GM21786 (cell line): Measurements from ENCODE around the gene C3orf20.
"Not testable (repeated sequence)": the region's sequence is repeated elsewhere in the genome, so short reads cannot be mapped to it uniquely, and the experiment has no call there.

ENCODE experiments used
- ATAC-seq: cut with Tn5 transposase; IDR thresholded peaks from one replicate; pipeline ENCODE4 v1.9.1; 2021; ENCODE audit not compliant: unreplicated experiment

Gene C3orf20

DNA sequence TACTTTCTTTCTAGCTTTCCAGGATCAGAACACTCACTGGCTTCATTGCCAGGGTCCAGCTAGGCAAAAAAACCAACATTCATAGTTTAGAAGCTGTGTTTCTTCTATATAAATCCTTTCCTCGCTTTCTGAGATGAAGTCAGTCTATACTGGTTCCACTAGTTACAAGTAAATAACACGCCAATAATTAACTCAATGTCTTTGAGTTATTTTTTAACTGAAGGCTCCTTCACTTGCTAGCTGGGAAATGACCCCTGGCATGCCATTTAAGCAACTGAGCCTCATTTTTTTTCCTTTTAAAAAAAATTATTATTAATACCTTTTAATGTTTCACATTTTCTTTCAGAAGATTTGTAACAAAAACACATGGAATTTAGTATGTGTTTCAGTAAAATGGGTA lies 25.5 kb upstream of the C3orf20 start:
- no peak for ATAC-seq

- ATAC-seq: no peak
Observed at GRCh38 chr3:14650193-14650592, 24.7 kb upstream of the C3orf20 start.

- peak; percentile 99 for ATAC-seq
Observed at GRCh38 chr3:14651440-14652251, 23.3 kb upstream of the C3orf20 start, which contains the start of gene CCDC174. CCDC174 (plus strand) TSS chr3:14651762; CDS start chr3:14651837, 75 bp downstream.

DNA sequence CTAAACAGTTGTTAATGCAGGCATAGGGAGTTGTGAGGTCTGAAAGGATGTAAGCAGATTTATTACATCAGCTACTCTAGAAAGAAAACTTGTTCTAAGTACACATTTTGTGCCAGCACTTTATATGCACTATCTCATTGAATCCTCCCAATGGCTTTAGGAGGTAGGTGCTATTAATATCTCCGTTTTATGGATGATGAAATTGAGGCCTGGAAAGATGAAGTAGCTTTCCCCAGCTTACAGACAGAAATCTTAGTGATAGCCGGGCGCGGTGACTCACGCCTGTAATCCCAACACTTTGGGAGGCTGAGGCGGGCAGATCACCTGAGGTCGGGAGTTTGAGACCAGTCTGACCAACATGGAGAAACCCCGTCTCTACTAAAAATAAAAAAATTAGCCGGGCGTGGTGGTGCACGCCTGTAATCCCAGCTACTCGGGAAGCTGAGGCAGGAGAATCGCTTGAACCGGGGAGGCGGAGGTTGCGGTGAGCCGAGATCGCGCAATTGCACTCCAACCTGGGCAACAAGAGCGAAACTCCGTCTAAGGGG lies 22.5 kb upstream of the C3orf20 start:
- not testable (repeated sequence) for ATAC-seq

DNA sequence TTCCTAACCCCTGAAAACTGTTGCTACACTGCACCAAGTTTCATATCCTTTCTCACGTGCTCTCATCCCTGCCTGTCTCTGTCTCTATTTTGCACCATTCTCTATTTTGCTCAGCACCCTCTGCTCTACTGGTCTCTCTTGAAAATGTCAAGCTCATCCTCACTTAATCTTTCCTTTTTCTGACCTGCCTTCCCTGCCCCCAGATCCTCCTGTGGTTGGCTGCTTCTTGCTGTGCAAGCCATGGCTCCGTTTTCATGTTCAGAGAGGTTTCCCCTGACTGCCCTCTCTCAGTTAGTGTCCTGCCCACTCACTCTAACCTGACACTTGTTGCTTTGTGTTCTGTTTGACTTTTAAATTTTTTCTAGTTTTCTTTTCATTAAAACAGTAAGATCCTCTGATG lies 17.4 kb upstream of the C3orf20 start:
- no peak for ATAC-seq

DNA sequence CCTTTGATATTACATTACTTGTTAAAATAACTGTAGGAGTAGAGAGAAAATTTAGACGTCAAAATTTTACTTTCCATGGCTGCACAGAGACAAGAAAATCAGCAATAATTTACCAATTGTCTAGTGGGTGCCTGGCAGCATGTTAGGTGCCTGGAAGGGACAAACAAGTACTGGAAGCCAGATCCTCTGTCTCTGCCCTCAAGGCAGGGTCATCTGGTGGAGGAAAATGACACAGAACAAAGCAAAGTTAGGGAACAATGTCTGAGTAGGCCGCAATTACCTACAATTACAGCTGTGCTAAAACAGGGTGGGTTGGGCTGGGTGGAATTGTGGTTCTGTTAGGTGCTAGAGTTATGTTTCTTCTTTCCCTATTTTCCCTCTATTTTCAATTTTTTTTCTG lies 16.0 kb upstream of the C3orf20 start:
- no peak for ATAC-seq

DNA sequence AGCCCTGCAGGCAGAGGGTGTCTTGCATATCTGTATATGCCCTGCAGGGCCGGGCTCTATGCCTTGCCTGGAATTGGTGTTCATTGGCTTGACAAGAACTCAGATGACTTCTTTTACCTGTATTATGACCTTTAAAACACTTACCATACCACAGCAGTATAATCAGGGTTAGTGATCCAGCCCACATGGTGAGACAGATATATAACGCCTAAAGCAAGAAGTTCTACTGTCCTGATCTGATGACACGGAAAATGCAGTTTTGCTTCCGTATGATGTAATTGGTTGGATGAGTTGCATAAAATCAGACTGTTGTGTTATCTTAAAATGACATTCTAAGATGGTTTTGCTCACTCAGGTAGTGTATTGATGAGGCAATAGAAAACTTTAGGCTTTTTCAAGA lies 14.0 kb upstream of the C3orf20 start:
- no peak for ATAC-seq

DNA sequence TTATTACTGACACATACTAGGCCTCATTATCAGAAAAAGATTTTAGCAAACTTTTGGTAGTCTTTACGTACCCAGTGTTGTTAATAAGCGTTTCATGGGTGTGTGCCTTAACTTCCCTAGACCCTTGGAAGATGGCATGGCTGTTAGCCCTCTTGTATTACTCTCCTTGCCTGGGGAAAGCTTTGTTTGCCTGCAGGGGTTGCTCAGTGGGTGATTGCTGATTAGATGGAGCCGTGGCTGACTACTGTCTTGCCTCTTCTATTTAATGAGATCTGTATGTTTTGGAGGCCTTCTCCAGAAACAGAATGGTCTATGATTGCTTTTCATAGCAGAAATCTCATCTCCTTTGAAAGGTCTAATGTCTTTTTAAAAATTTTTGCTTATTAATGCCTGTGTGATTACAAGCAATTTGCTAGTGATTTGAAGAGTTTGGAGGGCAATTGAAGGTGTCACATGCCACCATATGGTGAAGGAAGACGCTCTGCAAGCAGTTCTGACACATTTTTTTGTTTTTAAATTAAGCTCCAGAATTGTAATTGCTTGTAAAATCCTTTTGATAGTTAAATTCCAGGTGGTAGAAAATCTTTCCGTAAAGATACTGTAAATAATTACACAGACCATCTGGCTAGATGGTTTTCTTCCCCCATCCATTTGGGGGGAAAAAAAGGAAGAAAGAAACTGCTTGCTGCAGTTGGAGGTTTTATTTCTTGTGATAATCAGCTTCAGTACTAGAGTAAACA lies 11.4 kb upstream of the C3orf20 start:
- no peak for ATAC-seq

DNA sequence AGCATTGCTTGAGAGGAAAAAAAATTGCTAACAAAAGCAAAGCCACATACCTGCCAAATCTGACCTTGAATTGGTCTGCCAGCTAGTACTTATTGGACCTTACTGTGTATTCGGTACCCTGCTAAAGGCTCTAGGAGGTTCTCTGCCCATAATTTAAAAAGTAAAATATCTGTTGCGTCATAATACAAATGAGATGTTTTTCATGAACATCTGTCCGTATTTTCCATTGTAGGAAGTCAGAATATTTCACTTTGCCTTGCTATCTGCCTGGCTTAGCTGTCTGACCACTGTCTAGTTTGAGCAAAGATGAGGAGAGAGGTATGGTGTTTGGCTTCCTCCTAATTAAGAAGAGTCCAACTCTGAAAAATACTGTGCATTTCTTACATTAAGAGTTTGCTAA lies 10.8 kb upstream of the C3orf20 start:
- ATAC-seq: no peak

- ATAC-seq: no peak
Observed at GRCh38 chr3:14672588-14672987, 2.4 kb upstream of the C3orf20 start.

- ATAC-seq: no peak
Observed at GRCh38 chr3:14676881-14677280, 1.9 kb downstream of the C3orf20 start.

DNA sequence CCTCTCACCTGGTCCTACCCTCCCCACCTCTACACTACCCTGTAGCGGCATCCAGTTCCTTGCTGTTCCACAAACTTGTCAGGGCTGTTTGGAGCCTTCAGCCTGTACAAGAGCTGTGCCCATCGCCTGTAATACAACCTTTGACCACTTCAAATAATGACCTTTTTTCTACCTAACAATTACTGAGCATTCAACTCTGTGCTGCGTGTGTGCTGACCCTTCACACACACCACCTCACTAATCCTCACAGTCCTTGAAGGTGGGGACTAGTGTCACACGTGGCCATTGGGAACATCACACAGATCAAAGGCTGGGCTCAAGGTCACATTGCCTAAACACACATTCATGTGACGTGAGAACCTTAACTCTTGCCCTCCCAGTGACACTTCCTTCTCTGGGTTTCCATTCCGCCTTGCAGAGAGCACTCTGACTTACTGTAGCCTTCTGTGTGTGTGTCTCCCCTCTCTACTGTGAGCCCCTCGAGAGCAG lies 3.1 kb downstream of the C3orf20 start:
- ATAC-seq: no peak

- ATAC-seq: no peak
Observed at GRCh38 chr3:14680115-14680514, 5.2 kb downstream of the C3orf20 start.

GRCh38 chr3:14680716-14681115 lies 5.8 kb downstream of the C3orf20 start:
- no peak for ATAC-seq

- ATAC-seq: no peak
Observed at GRCh38 chr3:14684447-14684846, 9.5 kb downstream of the C3orf20 start.

DNA sequence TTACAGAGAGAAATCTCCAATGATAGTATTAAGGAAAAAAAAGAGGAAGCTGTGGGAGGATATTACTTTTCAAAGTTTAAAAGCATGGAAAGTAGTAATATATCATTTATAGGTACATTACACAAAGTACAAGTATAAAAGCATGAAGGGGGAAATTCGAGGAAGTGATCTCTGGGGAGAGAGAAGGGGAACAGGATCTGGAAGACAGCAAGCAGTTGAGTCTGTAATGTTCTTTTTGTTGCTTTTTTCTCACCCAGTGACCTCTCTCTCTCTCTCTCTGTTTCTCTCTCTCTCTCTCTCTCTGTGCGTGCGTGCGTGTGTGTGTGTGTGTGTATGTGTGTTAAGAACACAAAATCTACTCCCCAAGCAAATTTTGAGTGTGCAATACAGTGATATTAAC lies 10.2 kb downstream of the C3orf20 start:
- ATAC-seq: no peak

DNA sequence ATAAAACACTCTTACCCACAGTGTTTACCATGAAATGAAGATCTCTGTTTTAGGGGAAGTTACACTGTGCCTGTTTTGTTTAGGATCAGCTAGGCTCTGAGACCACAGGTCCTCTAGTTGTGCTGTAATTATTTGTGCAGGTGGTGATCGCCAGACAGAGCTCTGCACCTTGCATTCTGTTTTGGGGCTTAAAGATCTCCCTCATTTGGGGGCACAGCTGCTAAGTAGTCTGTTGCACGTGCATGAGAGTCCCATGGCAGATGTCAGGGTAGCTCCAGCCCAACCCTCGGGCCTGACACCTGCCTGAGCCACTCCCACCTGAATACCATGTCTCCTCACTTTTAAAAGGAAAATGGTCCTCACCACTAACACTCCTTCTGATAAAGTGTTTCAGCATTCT lies 12.4 kb downstream of the C3orf20 start:
- ATAC-seq: no peak

- ATAC-seq: peak; percentile 57
Observed at GRCh38 chr3:14688525-14688924, 13.6 kb downstream of the C3orf20 start.

GRCh38 chr3:14689247-14689980 lies 14.5 kb downstream of the C3orf20 start:
- ATAC-seq: no peak

DNA sequence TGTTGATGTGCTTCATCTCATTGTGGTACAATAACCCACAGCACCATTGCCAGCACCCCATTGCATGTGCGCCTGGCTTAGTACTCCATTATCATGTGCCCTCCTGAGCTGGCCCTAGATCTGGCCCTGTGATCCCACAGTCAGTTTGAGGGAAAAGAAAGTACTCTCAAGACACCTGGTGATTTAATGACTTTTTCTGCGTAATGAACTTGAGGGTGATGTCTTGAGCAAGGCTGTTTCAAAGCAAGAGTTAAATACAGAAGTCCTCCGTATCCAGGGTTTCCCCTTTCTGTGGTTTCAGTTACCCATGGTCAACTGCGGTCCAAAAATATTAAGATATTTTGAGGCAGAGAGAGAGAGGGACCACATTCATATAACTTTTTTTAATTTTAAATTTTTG lies 16.3 kb downstream of the C3orf20 start:
- ATAC-seq: peak; percentile 44

DNA sequence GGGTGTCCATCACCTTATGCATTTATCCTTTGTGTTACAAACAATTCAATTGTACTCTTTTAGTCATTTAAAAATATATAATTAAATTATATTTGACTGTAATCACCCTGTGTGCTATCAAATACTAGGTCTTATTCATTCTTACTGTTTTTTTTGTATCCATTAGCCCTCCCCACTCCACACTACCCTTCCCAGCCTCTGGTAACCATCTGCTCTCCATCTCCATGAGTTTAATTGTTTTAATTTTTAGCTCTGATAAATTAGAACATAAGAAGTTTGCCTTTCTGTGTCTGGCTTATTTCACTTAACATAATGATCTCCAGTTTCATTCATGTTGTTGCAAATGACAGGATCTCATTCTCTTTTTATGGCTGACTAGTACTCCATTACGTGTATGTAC lies 16.8 kb downstream of the C3orf20 start:
- no peak for ATAC-seq
